Esophagus squamous epithelium (tissue), 4 donors: ENCODE measurements around the gene ALDH4A1.

ENCODE experiments used
- POLR2A ChIP-seq, 4 donors: fragments of 450-650 bp; IDR thresholded peaks; one replicate each; pipeline ENCODE4 v1.6.1; 2017; ENCODE audit warnings: antibody characterized with exemption in 4 of 4, mild to moderate bottlenecking in 4 of 4, moderate library complexity in 3 of 4
- TF ChIP-seq, protein P1 (sequence below), 6 experiments: fragments of 450-650 bp in 4 of 6; fragments of 200-600 bp in 2 of 6; sonication (generic) in 2 of 6; IDR thresholded peaks; one replicate each; pipeline ENCODE4 v1.5.1; 2016 to 2019; ENCODE audit warnings: antibody characterized with exemption in 6 of 6, mild to moderate bottlenecking in 4 of 6, moderate library complexity in 4 of 6

DNA sequence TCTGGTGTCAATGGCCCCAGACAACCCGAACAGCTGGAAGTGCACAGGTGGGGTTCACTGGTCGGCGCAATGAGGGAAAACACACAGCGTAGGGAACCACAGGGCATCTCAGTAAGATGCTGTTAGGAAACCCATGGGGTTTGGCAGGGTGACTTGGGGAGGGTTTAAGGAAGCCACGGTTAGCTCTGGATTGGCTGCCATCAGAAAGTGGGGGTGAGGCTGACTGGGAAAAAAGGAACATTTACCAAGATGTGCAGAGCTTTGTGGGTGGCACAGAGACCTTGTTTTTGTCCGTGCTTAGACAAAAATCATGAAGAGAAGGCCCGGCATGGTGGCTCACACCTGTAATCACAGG is 11.0 kb downstream of the ALDH4A1 start:
- no peak for TF ChIP-seq POLR2A (IDR thresholded peaks at IDR 0.05)
- TF ChIP-seq, protein P1, sequence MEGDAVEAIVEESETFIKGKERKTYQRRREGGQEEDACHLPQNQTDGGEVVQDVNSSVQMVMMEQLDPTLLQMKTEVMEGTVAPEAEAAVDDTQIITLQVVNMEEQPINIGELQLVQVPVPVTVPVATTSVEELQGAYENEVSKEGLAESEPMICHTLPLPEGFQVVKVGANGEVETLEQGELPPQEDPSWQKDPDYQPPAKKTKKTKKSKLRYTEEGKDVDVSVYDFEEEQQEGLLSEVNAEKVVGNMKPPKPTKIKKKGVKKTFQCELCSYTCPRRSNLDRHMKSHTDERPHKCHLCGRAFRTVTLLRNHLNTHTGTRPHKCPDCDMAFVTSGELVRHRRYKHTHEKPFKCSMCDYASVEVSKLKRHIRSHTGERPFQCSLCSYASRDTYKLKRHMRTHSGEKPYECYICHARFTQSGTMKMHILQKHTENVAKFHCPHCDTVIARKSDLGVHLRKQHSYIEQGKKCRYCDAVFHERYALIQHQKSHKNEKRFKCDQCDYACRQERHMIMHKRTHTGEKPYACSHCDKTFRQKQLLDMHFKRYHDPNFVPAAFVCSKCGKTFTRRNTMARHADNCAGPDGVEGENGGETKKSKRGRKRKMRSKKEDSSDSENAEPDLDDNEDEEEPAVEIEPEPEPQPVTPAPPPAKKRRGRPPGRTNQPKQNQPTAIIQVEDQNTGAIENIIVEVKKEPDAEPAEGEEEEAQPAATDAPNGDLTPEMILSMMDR (IDR thresholded peaks at IDR 0.05) = no peak
